HepG2 (cell line): ENCODE measurements around the gene CAVIN1. TPM values are rescaled to one million over a fixed set of nuclear protein-coding genes. Genes with fewer than 3 reads are reported as not detected.

Source experiments
- HDAC6 ChIP-seq: fragments of 200-600 bp; sonication (generic); IDR thresholded peaks from 2 replicates; pipeline ENCODE4 v1.7.0; 2017; ENCODE audit warnings: mild to moderate bottlenecking, antibody characterized with exemption, low read length, low read depth
- KLF9 ChIP-seq: IDR thresholded peaks from 2 replicates; pipeline ENCODE4 v1.6.1; 2016; ENCODE audit warnings: low read depth
- MAF1 ChIP-seq: sonication (generic); formaldehyde crosslinking; IDR thresholded peaks from 2 replicates; pipeline ENCODE4 v1.5.0; 2020; ENCODE audit warnings: missing genetic modification reagents, borderline replicate concordance
- MTF1 ChIP-seq: sonication (generic); formaldehyde crosslinking; IDR thresholded peaks from 2 replicates; pipeline ENCODE4 v1.5.0; 2020; ENCODE audit warnings: missing genetic modification reagents
- NFIB ChIP-seq: sonication (generic); formaldehyde crosslinking; IDR thresholded peaks from 2 replicates; pipeline ENCODE4 v1.9.0; 2021; ENCODE audit warnings: missing genetic modification reagents, mild to moderate bottlenecking, borderline replicate concordance
- ZFP36L2 ChIP-seq: sonication (generic); formaldehyde crosslinking; IDR thresholded peaks from 2 replicates; pipeline ENCODE4 v1.4.0; 2020; ENCODE audit warnings: missing genetic modification reagents
- ZKSCAN5 ChIP-seq: sonication (generic); formaldehyde crosslinking; IDR thresholded peaks from 2 replicates; pipeline ENCODE4 v1.5.1; 2020; ENCODE audit warnings: mild to moderate bottlenecking, missing genetic modification reagents
- ZNF33B ChIP-seq: sonication (generic); formaldehyde crosslinking; IDR thresholded peaks from 2 replicates; pipeline ENCODE4 v1.5.1; 2020; ENCODE audit warnings: mild to moderate bottlenecking, missing genetic modification reagents
- ZNF350 ChIP-seq: sonication (generic); formaldehyde crosslinking; IDR thresholded peaks from 2 replicates; pipeline ENCODE4 v1.4.0; 2020; ENCODE audit warnings: mild to moderate bottlenecking, low read depth, missing genetic modification reagents, borderline replicate concordance
- ZNF850 ChIP-seq: sonication (generic); formaldehyde crosslinking; conservative IDR thresholded peaks from 2 replicates; pipeline ENCODE4 v1.9.0; 2021; ENCODE audit warnings: mild to moderate bottlenecking, missing genetic modification reagents
- polyA plus RNA-seq, 8 experiments: library from polyadenylated mRNA; depleted of rRNA in 3 of 8; stranded (reverse) in 7 of 8; unstranded in 1 of 8; fragments of >200 nt; fragmentation: Illumina TruSeq in 4 of 8; extraction: Trizol in 4 of 8; gene quantifications; 2 replicates each; pipeline versions ENCODE4 v1.2.1 to v1.2.3, GENCODE V29; 2011 to 2016; ENCODE audit warnings: low read depth in 4 of 8, missing spikeins in 1 of 8, mixed read lengths in 1 of 8; ENCODE audit not compliant: insufficient read depth in 1 of 8
- total RNA-seq, 5 experiments: library from RNA; depleted of rRNA; stranded (reverse); fragments of >200 nt; fragmentation: Illumina TruSeq; extraction: Trizol; gene quantifications; 2 replicates each; pipeline ENCODE4 v1.2.3, GENCODE V29; 2016; ENCODE audit warnings: low read depth in 1 of 5
- TF ChIP-seq, protein P1 (sequence below): sonication (generic); formaldehyde crosslinking; IDR thresholded peaks from 2 replicates; pipeline ENCODE4 v1.4.0; 2020; ENCODE audit warnings: missing genetic modification reagents
- TF ChIP-seq, protein P2 (sequence below), 2 experiments: fragments of 450-650 bp in 1 of 2; sonication (generic) in 1 of 2; formaldehyde crosslinking in 1 of 2; IDR thresholded peaks; 2 replicates each; pipeline versions ENCODE4 v1.6.1 to v1.8.0; 2016 to 2022; ENCODE audit warnings: antibody characterized with exemption in 1 of 2, mild to moderate bottlenecking in 1 of 2, missing genetic modification reagents in 1 of 2
- TF ChIP-seq, protein P3 (sequence below): sonication (generic); formaldehyde crosslinking; IDR thresholded peaks from 2 replicates; pipeline ENCODE4 v1.9.0; 2021; ENCODE audit warnings: missing genetic modification reagents, mild to moderate bottlenecking, borderline replicate concordance

The CAVIN1 gene
- total and polyA plus RNA-seq, 2 of the 13 experiments (the other 11 are each of a cell fraction or from before 2014, with no cell fraction given): 15.9 to 25.5 TPM

GRCh38 chr17:42428141-42428944 is 5.3 kb upstream of the CAVIN1 start (continued):
- TF ChIP-seq, protein P1, sequence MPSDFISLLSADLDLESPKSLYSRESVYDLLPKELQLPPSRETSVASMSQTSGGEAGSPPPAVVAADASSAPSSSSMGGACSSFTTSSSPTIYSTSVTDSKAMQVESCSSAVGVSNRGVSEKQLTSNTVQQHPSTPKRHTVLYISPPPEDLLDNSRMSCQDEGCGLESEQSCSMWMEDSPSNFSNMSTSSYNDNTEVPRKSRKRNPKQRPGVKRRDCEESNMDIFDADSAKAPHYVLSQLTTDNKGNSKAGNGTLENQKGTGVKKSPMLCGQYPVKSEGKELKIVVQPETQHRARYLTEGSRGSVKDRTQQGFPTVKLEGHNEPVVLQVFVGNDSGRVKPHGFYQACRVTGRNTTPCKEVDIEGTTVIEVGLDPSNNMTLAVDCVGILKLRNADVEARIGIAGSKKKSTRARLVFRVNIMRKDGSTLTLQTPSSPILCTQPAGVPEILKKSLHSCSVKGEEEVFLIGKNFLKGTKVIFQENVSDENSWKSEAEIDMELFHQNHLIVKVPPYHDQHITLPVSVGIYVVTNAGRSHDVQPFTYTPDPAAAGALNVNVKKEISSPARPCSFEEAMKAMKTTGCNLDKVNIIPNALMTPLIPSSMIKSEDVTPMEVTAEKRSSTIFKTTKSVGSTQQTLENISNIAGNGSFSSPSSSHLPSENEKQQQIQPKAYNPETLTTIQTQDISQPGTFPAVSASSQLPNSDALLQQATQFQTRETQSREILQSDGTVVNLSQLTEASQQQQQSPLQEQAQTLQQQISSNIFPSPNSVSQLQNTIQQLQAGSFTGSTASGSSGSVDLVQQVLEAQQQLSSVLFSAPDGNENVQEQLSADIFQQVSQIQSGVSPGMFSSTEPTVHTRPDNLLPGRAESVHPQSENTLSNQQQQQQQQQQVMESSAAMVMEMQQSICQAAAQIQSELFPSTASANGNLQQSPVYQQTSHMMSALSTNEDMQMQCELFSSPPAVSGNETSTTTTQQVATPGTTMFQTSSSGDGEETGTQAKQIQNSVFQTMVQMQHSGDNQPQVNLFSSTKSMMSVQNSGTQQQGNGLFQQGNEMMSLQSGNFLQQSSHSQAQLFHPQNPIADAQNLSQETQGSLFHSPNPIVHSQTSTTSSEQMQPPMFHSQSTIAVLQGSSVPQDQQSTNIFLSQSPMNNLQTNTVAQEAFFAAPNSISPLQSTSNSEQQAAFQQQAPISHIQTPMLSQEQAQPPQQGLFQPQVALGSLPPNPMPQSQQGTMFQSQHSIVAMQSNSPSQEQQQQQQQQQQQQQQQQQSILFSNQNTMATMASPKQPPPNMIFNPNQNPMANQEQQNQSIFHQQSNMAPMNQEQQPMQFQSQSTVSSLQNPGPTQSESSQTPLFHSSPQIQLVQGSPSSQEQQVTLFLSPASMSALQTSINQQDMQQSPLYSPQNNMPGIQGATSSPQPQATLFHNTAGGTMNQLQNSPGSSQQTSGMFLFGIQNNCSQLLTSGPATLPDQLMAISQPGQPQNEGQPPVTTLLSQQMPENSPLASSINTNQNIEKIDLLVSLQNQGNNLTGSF (CRISPR knock-in tag): no peak
- TF ChIP-seq, protein P2, sequence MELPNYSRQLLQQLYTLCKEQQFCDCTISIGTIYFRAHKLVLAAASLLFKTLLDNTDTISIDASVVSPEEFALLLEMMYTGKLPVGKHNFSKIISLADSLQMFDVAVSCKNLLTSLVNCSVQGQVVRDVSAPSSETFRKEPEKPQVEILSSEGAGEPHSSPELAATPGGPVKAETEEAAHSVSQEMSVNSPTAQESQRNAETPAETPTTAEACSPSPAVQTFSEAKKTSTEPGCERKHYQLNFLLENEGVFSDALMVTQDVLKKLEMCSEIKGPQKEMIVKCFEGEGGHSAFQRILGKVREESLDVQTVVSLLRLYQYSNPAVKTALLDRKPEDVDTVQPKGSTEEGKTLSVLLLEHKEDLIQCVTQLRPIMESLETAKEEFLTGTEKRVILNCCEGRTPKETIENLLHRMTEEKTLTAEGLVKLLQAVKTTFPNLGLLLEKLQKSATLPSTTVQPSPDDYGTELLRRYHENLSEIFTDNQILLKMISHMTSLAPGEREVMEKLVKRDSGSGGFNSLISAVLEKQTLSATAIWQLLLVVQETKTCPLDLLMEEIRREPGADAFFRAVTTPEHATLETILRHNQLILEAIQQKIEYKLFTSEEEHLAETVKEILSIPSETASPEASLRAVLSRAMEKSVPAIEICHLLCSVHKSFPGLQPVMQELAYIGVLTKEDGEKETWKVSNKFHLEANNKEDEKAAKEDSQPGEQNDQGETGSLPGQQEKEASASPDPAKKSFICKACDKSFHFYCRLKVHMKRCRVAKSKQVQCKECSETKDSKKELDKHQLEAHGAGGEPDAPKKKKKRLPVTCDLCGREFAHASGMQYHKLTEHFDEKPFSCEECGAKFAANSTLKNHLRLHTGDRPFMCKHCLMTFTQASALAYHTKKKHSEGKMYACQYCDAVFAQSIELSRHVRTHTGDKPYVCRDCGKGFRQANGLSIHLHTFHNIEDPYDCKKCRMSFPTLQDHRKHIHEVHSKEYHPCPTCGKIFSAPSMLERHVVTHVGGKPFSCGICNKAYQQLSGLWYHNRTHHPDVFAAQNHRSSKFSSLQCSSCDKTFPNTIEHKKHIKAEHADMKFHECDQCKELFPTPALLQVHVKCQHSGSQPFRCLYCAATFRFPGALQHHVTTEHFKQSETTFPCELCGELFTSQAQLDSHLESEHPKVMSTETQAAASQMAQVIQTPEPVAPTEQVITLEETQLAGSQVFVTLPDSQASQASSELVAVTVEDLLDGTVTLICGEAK (IDR thresholded peaks at IDR 0.05): no peak
- TF ChIP-seq, protein P2 (CRISPR knock-in tag; IDR thresholded peaks at IDR 0.05): no peak
- TF ChIP-seq ZKSCAN5: no peak
- TF ChIP-seq KLF9 (CRISPR knock-in tag): no peak
- TF ChIP-seq ZNF350 (CRISPR knock-in tag): no peak
- no peak for TF ChIP-seq NFIB (CRISPR knock-in tag)
- TF ChIP-seq, protein P3, sequence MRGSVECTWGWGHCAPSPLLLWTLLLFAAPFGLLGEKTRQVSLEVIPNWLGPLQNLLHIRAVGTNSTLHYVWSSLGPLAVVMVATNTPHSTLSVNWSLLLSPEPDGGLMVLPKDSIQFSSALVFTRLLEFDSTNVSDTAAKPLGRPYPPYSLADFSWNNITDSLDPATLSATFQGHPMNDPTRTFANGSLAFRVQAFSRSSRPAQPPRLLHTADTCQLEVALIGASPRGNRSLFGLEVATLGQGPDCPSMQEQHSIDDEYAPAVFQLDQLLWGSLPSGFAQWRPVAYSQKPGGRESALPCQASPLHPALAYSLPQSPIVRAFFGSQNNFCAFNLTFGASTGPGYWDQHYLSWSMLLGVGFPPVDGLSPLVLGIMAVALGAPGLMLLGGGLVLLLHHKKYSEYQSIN (CRISPR knock-in tag): no peak
- TF ChIP-seq MTF1: no peak
- TF ChIP-seq ZNF33B: no peak
- TF ChIP-seq HDAC6: no peak
- no peak for TF ChIP-seq MAF1 (CRISPR knock-in tag)
- TF ChIP-seq ZNF850: no peak
- no peak for TF ChIP-seq ZFP36L2 (CRISPR knock-in tag)
